ENCODE results near the gene ZGPAT.
"Not testable (repeated sequence)": the region's sequence is repeated elsewhere in the genome, so short reads cannot be mapped to it uniquely, and the experiment has no call there.

The ZGPAT gene, protein sequence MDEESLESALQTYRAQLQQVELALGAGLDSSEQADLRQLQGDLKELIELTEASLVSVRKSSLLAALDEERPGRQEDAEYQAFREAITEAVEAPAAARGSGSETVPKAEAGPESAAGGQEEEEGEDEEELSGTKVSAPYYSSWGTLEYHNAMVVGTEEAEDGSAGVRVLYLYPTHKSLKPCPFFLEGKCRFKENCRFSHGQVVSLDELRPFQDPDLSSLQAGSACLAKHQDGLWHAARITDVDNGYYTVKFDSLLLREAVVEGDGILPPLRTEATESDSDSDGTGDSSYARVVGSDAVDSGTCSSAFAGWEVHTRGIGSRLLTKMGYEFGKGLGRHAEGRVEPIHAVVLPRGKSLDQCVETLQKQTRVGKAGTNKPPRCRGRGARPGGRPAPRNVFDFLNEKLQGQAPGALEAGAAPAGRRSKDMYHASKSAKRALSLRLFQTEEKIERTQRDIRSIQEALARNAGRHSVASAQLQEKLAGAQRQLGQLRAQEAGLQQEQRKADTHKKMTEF

DNA sequence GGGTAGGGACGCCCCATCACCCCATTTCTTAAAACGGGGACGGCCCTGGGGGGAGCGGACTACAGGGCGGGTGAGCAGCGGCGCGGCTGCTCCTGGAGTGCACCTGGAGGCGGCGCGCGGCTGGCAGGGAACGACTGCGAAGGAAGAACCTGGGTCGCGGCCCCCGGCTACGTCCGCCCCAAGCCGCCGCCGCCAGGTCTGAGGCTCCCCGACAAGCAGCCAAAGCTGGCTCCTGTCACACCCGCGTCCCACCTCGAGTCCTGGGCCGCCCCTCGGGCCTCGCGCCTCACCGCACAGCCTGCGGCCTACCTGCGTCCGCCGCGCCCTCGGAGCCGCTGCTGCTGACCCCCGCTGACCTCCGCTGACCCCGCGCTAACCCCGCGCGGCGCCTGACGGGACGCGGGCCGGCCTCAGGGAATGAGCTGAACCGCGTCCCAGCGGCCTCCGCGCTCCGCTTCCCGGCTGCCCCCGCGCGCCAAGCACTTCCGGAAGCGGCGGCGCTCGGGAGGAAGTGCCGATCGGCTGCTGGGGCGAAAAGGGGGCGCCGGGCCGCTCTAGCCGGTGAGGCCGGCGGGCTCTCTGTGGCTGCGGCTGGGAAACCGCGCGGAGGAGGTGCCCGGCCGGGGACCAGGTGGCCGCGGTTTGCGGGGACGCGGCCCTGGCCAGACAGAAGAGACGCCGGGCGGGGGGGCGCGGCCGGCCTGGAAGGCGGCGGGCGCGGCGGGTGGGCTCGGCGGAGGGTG, at the start of gene ZGPAT, which contains the start of gene ARFRP1:
Gene ZGPAT, plus strand, starts transcription at position 482 of the 743 bp plus-strand sequence. CDS start 542 bp downstream, outside the sequence.
Gene ARFRP1, minus strand, starts transcription at position 419 of the 743 bp plus-strand sequence. CDS start 885 bp downstream, outside the sequence.
- peak; percentile 77 for DNase-seq

DNA sequence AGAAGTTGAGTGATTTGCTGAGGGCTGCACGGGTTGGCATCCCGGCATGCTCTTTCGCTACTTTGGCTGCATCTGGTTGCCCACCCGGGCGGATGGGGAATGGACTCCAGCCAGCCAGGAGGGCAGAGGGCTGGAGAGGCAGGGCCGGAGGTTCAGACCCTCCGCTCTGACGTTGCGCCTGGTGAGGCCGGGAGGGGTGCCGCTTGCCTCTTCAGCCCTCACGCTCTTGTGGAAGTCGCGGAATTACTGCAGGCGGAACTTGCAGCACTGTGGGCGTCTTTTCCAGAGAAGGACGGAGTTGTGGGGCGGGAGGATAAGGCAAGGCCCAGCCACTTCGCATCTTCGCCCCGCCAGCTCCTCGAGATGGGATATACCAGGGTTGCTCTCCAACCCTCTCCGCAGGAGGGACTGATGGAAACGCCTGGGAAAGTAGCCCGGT, 49.1 kb upstream of the ZGPAT start:
- DNase-seq: peak; percentile 25

DNA sequence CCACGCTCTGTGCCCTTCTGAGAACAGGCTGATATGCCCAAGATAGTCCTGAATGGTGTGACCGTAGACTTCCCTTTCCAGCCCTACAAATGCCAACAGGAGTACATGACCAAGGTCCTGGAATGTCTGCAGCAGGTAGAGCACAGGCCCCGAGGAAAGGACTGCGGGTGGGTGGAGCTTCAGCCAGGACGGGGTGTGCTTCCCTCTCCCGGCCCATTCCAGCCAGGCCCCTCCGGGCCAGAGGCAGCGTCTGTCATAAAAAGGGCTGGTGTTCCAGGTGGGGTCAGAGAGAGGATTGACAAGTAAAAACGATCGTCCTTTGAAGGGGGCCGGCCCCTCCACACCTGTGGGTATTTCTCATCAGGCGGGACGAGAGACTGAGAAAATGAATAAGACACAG, 48.5 kb upstream of the ZGPAT start:
- no peak for DNase-seq

DNA sequence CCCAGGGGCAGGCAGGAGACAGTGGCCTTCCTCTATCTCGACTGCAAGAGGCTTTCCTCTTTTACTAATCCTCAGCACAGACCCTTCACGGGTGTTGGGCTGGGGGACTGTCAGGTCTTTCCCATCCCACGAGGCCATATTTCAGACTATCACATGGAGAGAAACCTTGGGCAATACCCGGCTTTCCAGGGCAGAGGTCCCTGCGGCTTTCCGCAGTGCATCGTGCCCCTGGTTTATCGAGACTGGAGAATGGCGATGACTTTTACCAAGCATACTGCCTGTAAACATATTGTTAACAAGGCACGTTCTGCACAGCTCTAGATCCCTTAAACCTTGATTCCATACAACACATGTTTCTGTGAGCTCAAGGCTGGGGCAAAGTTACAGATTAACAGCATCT, 47.7 kb upstream of the ZGPAT start:
- not testable (repeated sequence) for DNase-seq

DNA sequence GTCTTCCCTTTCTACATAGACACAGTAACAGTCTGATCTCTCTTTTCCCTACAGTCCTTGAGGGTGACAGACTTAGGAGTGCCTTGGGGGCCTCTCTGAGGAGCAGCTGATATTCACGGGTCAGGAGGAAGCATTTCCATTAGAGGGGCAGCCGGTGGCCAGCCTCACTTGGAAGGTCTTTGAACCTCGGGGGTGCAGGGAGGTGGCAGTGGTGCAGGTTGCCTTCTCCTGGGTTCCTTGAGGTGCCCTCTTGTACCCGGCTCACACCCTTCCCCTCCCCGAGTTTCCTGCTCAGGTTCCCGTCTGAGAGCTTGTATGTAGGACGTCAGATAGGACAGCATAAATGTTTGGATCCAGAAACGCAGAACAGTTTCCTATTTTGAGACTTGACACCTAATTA, 47.2 kb upstream of the ZGPAT start:
- no peak for DNase-seq

DNA sequence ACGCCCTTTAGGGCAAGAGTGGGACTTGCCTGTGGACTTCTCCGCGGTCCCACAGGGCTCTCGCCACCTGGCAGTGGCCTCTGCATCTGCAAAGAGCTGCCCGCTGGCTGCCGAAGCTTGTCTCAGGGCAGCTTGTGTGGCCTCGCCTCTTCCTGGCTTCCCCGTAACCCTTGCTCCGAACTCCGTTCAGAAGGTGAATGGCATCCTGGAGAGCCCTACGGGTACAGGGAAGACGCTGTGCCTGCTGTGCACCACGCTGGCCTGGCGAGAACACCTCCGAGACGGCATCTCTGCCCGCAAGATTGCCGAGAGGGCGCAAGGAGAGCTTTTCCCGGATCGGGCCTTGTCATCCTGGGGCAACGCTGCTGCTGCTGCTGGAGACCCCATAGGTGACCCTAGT, 46.7 kb upstream of the ZGPAT start:
- no peak for DNase-seq

DNA sequence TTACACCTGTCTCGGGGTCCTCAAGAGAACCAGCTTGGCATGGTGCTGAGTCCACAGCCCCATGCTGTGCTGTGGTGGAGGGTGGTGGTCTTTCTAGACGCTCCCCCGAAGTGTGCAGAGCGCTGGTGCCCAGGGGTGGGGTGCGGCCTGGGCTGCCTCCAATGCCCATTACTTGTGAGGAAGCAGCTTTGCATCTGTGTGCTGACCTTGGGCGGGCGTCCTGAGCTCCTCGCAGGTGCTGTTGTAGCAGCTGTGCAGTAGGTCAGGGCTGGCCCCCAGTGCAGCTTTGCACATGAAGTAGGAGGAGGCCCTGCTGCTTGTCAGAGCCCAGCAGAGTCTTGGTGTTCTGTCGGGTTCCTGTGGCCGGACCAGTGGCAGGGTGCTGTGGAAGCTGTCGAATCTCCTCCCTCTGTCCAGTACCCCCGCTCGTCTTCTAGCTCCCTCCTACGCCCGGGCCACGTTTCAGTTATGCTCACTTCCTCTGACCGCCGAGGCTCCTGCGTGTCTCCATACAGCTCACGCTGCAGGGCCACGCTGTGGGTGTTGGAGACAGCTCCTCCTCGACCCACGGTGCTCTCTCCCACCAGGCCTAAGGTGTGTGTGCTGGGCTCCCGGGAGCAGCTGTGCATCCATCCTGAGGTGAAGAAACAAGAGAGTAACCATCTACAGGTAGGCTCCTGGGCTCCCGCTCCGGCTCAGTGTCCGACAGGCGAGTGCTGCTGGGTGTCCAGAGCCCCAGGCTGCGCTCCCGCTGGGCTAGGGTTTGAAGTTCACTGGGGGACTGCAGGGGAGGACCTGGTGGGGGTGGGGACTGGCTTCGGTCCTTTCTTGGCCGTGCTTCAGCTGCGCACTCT, 45.7 kb upstream of the ZGPAT start:
- no peak for DNase-seq

DNA sequence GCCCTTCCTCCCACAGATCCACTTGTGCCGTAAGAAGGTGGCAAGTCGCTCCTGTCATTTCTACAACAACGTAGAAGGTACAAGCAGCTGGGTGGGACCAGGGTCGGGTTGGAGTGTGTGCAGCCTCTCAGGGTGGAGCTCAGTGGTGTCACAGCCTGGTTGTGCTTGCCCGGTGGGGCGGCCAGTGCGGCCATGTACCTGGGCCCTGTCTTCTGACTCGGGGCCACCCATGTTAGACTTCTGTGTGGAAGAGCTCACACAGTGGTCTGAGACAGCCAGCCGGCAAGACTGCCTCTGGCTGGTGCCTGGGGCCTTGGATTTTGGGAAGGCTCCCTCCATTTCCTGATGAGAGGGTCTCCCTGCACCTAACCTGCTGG, 45.0 kb upstream of the ZGPAT start:
- DNase-seq: no peak

DNA sequence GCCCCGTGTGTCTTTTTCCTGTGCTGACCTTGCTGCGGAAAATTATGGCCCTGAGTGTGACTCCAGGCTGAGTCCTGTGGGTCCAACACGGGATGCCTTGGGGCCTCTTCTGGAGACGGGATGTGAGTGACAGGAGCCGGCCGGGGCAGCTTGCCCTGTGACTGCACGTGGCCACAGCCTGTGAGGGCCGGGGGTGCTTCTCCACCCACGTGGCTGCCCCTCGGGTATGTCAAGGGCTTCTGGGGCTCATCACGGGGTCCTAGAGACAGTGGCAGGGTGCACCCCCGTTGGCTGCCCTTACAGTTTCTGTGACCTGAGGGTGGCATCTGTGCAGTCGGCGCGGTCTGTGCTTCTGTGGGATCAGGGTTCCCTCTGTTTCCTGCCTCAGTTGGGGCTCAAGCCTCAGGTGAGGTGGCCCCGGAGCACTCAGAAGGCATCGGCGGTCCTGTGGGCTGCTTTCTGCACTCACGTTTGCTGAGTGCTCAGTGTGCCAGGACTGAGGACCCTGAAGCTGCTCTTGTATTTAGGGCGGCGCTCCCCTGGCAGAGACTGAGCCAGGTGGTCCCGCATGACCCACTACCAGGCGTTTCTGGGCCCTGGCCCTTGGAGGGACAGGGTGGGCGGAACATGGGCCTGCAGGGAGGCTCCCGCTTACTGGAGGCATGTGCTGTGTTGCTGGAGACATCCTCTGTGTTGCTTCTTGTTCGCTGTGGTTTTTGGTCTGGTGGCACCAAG, 44.3 kb upstream of the ZGPAT start:
- DNase-seq: no peak

DNA sequence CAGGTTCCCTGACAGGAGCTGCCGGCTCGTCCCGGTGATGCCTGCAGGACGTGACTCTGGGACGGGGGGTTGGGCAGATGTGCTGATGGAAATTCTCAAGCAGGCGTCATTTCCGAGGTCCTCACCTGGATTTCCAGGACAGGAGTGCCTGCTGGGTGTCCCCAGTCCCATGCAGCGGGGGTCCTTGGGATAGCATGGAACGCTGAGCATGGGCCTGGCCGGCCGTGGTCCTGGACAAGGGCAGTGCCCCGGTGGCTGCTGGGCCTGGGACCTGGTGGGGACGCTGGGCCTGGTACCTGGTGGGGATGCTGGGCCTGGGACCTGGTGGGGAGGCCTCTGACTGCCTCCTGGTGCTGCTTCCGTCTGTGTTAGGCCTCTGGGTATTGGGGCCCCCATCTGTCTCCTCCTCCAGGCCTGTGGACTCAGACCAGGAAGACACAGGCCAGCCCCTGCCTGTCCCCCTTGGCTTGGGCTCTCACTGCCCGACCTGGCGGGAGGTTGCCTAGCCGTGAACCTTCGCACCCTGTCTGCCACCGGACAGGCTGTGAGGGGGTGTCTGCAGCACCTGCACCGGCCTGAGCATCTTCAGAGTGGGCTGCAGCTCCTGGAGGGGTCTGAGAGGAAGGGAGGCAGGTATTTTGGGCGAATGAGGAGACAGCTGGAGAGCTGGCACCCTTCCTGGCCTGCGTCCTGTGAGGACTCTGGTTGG, 43.5 kb upstream of the ZGPAT start:
- DNase-seq: no peak

DNA sequence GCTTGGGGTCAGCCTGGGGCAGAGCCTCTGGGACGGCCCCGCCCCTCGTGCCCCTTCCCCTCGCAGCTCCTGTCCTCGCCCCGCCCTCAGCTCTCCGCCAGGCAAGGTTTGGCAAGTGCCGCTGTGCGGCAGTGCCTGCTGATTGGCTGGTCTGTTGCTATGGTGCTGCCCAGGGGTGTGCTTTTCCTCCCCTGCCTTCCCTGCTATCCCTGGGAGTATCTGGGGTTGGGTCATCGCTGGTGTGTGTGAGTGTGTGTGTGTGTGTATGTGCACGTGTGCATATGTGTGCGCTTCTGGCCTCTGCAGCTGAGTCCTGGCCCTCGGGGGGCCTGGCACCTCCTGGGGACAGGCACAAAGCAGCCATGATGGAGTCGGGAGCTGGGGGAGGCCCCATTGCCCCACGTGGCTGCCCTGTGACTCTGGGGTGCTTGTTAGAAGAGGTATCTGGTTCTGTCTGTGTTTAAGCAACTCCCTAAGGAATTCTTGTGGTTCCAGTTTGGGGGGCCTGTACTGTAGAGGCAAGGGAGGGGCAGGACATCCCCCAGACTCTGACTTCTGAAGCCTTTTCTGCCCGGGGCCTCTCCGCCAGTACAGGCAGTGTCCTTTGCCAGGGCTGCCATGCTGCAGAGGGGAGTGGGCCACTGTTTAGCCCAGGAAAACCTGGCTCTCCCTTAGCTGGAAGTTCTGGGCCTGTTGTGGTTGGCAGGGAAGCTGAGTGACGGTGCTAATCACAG, 42.8 kb upstream of the ZGPAT start:
- DNase-seq: peak; percentile 40

DNA sequence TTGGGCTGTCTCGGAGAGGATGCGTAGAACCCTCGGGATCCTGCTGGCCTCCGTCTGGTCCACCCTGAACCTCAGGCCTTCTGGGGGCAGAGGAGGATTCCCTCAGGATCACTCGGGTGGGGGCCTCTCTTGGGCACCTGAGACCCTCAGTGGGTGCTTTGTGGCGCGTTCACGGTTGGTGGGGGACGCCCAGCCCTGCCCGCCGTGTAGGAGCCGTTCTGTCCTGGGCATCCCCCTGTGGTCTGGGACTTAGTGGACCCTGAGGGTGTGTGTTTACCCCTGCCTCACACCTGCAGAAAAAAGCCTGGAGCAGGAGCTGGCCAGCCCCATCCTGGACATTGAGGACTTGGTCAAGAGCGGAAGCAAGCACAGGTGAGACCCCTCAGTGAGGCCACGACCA, 42.1 kb upstream of the ZGPAT start:
- no peak for DNase-seq

DNA sequence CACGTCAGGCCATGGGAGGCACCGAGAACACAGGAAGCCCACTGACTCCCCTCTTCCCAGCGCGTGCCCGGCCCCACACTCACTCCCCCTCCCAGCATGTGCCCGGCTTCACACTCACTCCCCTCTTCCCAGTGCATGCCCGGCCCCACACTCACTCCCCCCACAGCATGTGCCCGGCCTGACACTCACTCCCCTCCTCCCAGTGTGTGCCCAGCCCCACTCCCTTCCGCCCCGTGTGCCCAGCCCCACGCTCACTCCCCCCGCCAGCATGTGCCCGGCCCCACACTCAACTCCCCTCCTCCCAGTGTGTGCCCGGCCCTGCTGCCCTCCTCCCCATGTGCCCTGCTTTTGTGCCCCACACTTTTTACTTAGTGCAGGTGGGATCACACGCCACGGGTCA, 40.0 kb upstream of the ZGPAT start:
- no peak for DNase-seq

DNA sequence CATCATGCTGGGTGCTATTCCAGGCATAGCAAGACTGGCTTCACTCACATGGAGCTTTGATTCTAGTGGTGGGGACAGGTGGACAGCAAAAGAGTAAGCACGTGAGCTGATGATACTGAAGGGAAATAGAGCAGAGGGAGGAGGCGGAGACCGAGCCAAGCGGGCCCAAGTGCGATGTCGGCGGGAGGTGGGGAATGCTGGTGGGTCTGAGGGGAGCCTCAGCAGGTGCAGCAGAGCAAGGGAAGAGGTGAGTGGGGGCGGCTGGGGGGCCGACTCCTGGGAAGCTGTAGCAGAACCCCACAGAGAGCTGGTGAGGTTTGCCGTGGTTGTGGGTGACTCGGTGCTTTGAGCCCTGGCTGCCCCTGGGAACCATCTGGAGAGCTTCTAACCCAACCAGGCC, 39.5 kb upstream of the ZGPAT start:
- DNase-seq: no peak

DNA sequence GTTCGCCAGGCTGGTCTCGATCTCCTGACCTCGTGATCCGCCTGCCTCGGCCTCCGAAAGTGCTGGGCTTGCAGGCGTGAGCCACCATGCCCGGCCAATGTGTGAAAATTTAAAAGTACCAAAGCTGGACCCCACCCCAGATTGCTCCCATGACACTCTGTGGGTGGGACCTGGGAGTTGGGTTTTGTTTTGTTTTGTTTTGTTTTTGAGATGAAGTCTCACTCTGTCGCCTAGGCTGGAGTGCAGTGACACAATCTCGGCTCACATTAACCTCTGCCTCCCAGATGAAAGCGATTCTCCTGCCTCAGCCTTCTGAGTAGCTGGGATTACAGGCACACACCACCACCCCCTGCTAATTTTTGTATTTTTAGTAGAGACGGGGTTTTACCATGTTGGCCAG, 36.1 kb upstream of the ZGPAT start:
- not testable (repeated sequence) for DNase-seq

DNA sequence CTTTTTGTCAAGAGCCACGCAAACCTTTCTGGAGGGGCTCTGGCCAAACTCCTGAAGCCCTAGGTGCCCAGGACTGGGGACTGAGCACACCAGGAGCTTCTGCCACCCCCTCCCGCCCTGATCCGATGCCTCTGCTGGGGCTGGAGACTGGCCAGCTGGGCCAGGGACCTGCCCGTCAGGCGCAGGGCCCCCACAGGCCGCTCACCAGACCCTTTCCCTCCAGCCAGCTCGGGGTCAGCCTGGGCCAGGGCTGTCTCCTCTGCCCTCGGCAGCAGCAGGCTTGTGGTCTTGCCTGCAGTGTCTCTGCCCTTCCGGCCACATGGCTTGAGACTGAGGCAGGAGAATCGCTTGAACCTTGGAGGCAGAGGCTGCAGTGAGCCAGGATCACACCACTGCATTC, 35.2 kb upstream of the ZGPAT start:
- no peak for DNase-seq

DNA sequence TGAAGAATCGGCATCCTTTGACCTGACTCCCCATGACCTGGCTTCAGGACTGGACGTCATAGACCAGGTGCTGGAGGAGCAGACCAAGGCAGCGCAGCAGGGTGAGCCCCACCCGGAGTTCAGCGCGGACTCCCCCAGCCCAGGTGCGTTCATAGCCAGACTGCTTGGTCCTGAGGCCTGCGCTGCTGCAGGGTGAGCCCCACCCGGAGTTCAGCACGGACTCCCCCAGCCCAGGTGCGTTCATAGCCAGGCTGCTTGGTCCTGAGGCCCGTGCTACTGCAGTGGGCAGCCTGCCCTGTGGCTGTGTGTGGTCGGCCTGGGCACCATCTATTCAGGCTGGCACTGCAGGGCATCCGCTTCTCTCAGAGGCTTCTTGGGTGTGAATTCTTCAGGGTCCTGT, 33.9 kb upstream of the ZGPAT start:
- no peak for DNase-seq

DNA sequence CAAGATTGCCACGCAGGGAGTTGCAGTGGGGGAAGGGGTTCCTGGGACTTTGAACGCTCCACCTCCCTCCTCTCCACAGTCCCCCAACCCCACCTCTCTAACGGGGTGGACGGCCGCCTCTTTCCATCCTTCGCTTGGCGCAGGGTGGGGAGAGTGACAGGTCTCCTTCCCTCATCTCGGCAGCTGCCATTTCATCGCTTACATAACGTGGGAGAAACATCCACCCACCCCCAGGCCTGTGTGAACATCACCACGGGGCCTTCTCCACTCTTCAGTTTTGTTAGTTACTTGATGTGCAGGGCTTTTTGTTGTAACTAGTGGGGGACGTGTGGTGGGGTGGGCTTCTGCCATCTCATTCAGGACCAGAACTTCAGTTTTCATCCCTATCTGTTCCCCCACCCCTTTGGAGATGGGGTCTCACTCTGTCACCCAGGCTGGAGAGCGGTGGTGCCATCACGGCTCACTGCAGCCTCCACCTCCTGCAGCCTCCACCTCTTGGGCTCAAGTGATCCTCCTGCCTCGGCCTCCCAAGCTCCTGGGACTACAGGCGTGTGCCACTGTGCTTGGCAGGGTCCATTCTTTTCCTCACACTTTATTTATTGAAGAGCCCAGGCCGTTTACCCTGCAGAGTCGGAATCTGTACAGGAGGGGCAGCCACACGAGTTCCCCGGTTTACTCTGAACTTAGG, 32.0 kb upstream of the ZGPAT start:
- DNase-seq: no peak

DNA sequence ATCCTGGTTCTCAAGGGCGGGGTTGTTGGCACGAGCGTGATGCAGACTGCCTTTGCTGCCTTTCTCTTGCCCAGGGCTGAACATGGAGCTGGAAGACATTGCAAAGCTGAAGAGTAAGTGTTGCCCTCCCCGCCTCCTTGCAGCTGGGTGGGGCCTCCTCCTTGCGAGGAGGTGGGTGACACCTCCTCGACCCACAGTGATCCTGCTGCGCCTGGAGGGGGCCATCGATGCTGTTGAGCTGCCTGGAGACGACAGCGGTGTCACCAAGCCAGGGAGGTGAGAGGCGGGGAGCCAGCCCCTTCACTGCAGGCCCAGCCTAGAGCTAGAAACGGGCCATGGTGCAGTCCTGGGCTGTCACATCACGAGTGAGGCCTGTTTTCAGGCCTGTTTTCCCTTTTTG, 29.8 kb upstream of the ZGPAT start:
- DNase-seq: no peak

All from fibroblast of skin of right quadriceps (primary cell).